H9 (cell line): ENCODE results near the gene HS6ST2. TPM values are rescaled to one million over a fixed set of nuclear protein-coding genes. Genes with fewer than 3 reads are reported as not detected.

Experiments
- DNase-seq: peaks from one replicate; pipeline ENCODE4 v3.0.0-alpha.2; 2017
- H2AFZ ChIP-seq: one replicate; pipeline ENCODE4 v1.6.1; 2013; ENCODE audit warnings: mild to moderate bottlenecking, low read length, control low read depth, moderate library complexity
- H2AK5ac ChIP-seq: 2 replicates; pipeline ENCODE4 v1.6.1; 2013; ENCODE audit warnings: low read length, control low read depth, mixed read lengths; ENCODE audit not compliant: insufficient read length
- H2BK120ac ChIP-seq: one replicate; pipeline ENCODE4 v1.6.1; 2013; ENCODE audit warnings: low read depth, mild to moderate bottlenecking, low read length, control low read depth, inconsistent platforms; ENCODE audit not compliant: poor library complexity, severe bottlenecking
- H2BK12ac ChIP-seq: 2 replicates; pipeline ENCODE4 v1.6.1; 2013; ENCODE audit warnings: low read length, control low read depth, mixed read lengths, low read depth; ENCODE audit not compliant: insufficient read length
- H2BK15ac ChIP-seq: 2 replicates; pipeline ENCODE4 v1.6.1; 2013; ENCODE audit warnings: low read depth, low read length, control low read depth
- H2BK20ac ChIP-seq: one replicate; pipeline ENCODE4 v1.6.1; 2013; ENCODE audit warnings: low read depth, mild to moderate bottlenecking, low read length, control low read depth, inconsistent platforms; ENCODE audit not compliant: poor library complexity, severe bottlenecking
- H2BK5ac ChIP-seq: 2 replicates; pipeline ENCODE4 v1.6.1; 2013; ENCODE audit warnings: low read length, control low read depth, mixed read lengths; ENCODE audit not compliant: insufficient read length
- H3K14ac ChIP-seq: 2 replicates; pipeline ENCODE4 v1.6.1; 2013; ENCODE audit warnings: low read length, control low read depth; ENCODE audit not compliant: insufficient read depth
- H3K18ac ChIP-seq: 2 replicates; pipeline ENCODE4 v1.6.1; 2013; ENCODE audit warnings: low read depth, mild to moderate bottlenecking, mixed read lengths, low read length, control low read depth; ENCODE audit not compliant: insufficient read length
- H3K23ac ChIP-seq: 2 replicates; pipeline ENCODE4 v1.6.1; 2013; ENCODE audit warnings: low read length, control low read depth, mixed read lengths, low read depth; ENCODE audit not compliant: insufficient read length
- H3K23me2 ChIP-seq: 2 replicates; pipeline ENCODE4 v1.6.1; 2013; ENCODE audit warnings: low read depth, mild to moderate bottlenecking, mixed read lengths, low read length, control low read depth; ENCODE audit not compliant: insufficient read length, poor library complexity, severe bottlenecking
- H3K27ac ChIP-seq: 2 replicates; pipeline ENCODE4 v1.5.1; 2013; ENCODE audit warnings: low read length, control low read depth, mixed read lengths, low read depth; ENCODE audit not compliant: insufficient read length
- H3K27me3 ChIP-seq: 2 replicates; pipeline ENCODE4 v1.6.1; 2013; ENCODE audit warnings: low read length, control low read depth, inconsistent platforms; ENCODE audit not compliant: insufficient read depth
- H3K4ac ChIP-seq: 2 replicates; pipeline ENCODE4 v1.6.1; 2013; ENCODE audit warnings: low read depth, mild to moderate bottlenecking, control low read depth, inconsistent platforms, low read length, moderate library complexity
- H3K4me1 ChIP-seq: 2 replicates; pipeline ENCODE4 v1.6.1; 2013; ENCODE audit warnings: low read length, control low read depth, inconsistent platforms; ENCODE audit not compliant: insufficient read depth
- H3K4me2 ChIP-seq: 2 replicates; pipeline ENCODE4 v1.6.1; 2013; ENCODE audit warnings: low read length, control low read depth, mixed read lengths; ENCODE audit not compliant: insufficient read length, insufficient read depth
- H3K56ac ChIP-seq: 2 replicates; pipeline ENCODE4 v1.6.1; 2013; ENCODE audit warnings: low read depth, mild to moderate bottlenecking, mixed read lengths, low read length, control low read depth; ENCODE audit not compliant: insufficient read length
- H3K79me1 ChIP-seq: 2 replicates; pipeline ENCODE4 v1.6.1; 2013; ENCODE audit warnings: low read depth, mild to moderate bottlenecking, moderate library complexity, low read length, control low read depth, inconsistent platforms; ENCODE audit not compliant: insufficient read depth, poor library complexity, severe bottlenecking
- H3K79me2 ChIP-seq: 2 replicates; pipeline ENCODE4 v1.6.1; 2013; ENCODE audit warnings: low read length, control low read depth, inconsistent platforms; ENCODE audit not compliant: insufficient read depth
- H3K9ac ChIP-seq: 2 replicates; pipeline ENCODE4 v1.6.1; 2013; ENCODE audit warnings: low read length, control low read depth, mixed read lengths; ENCODE audit not compliant: insufficient read length; ENCODE audit errors: extremely low read depth
- H3K9me3 ChIP-seq: one replicate; pipeline ENCODE4 v1.6.1; 2013; ENCODE audit warnings: low read depth, low read length, inconsistent platforms; ENCODE audit not compliant: control insufficient read depth
- H3T11ph ChIP-seq: one replicate; pipeline ENCODE4 v1.6.1; 2013; ENCODE audit warnings: mild to moderate bottlenecking, low read length, control low read depth, inconsistent platforms
- H4K20me1 ChIP-seq: one replicate; pipeline ENCODE4 v1.6.1; 2013; ENCODE audit not compliant: control insufficient read depth, insufficient read length, insufficient read depth
- H4K5ac ChIP-seq: 2 replicates; pipeline ENCODE4 v1.6.1; 2013; ENCODE audit warnings: low read depth, mild to moderate bottlenecking, mixed read lengths, low read length, control low read depth; ENCODE audit not compliant: insufficient read length
- H4K8ac ChIP-seq: replicated peaks from 2 replicates; pipeline ENCODE4 v1.6.1; 2013; ENCODE audit warnings: low read length, control low read depth, mixed read lengths, low read depth; ENCODE audit not compliant: insufficient read length
- H4K91ac ChIP-seq: 2 replicates; pipeline ENCODE4 v1.6.1; 2013; ENCODE audit warnings: low read depth, mild to moderate bottlenecking, moderate library complexity, mixed read lengths, low read length, control low read depth; ENCODE audit not compliant: insufficient read length
- H3K27ac Mint-ChIP-seq, 3 experiments: 2 replicates in 2 of 3; 3 replicates in 1 of 3; pipeline ENCODE4 v1.8.0; 2020 to 2021; ENCODE audit warnings: mixed read lengths in 3 of 3, mild to moderate bottlenecking in 1 of 3, moderate library complexity in 1 of 3
- H3K27me3 Mint-ChIP-seq: 2 replicates; pipeline ENCODE4 v1.8.0; 2021; ENCODE audit warnings: low read depth, mild to moderate bottlenecking, moderate library complexity, mixed read lengths
- H3K36me3 Mint-ChIP-seq, 3 experiments: 2 replicates in 2 of 3; 3 replicates in 1 of 3; pipeline ENCODE4 v1.8.0; 2020 to 2021; ENCODE audit warnings: low read depth in 3 of 3, mixed read lengths in 3 of 3; ENCODE audit not compliant: insufficient read depth in 1 of 3
- H3K4me1 Mint-ChIP-seq, 2 experiments: 2 replicates each; pipeline ENCODE4 v1.8.0; 2020; ENCODE audit warnings: mixed read lengths in 2 of 2
- H3K4me3 Mint-ChIP-seq, 2 experiments: 2 replicates in 1 of 2; 3 replicates in 1 of 2; pipeline ENCODE4 v1.8.0; 2020 to 2021; ENCODE audit warnings: mild to moderate bottlenecking in 2 of 2, mixed read lengths in 2 of 2, moderate library complexity in 1 of 2
- H3K9me3 Mint-ChIP-seq, 2 experiments: 2 replicates in 1 of 2; 3 replicates in 1 of 2; pipeline ENCODE4 v1.8.0; 2020; ENCODE audit warnings: mild to moderate bottlenecking in 2 of 2, mixed read lengths in 2 of 2, moderate library complexity in 1 of 2
- CTCF ChIP-seq: fragments of 200-600 bp; sonication (generic); conservative IDR thresholded peaks from 3 replicates; pipeline ENCODE4 v1.8.0; 2021; ENCODE audit warnings: antibody characterized with exemption, mild to moderate bottlenecking
- WGBS: extraction: QIAGEN DNeasy Blood & Tissue Kit; methylation state at CpG from one replicate; pipeline ENCODE4 v1.1.7; 2013; ENCODE audit warnings: missing lambda C conversion rate, low lambda C conversion rate, mixed read lengths; ENCODE audit not compliant: insufficient read length; ENCODE audit errors: extremely low coverage; 5-methylcytosine and 5-hydroxymethylcytosine counted together
- total RNA-seq: library from RNA; stranded (reverse); gene quantifications from 2 replicates; pipeline ENCODE4 v1.2.1, GENCODE V29; 2021

HS6ST2 gene
- total RNA-seq, 1 experiment from 2014 or later = 4.8 TPM

DNA sequence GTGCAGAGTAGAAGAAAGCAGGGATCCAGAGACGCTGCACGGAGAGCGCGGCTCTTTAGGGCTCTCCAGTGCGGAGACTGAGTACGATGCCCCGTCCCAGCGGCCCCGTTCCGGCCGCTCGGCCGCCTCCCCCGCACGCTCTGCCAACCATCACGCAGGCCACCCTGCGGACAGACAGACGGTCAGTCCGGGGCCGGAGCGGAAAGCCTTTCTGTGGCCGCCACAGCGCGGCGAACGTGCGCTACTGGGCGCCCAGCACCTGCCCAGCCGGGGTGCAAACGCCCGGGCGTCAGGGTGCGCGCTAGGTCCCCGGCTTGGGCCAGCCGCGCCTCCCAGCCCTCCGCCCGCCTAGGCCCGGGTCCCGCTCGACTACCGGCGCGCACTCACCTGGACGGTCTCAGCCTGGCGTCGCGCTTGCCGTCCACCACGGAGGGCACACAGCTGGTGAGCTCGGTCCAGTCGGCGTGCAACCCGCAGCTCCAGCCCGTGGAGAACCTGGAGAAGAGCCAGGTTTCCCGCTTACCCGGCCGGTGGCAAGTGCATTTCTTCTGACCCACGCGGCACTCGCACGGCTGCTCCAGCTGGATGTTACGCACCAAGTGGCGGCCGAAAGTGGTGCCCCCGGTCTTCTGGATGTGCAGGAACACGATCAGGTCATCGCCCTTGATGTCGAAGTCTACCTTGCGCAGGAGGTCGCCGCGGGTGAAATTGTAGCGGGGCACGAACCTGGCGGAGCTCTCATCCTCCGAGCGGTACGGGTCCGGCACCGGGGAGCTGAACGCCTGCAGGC lies 1.8 kb downstream of the HS6ST2 start:
- no peak for TF ChIP-seq CTCF
- no peaks in the 10 kb centered on the region for H3K79me2 ChIP-seq
- H2BK5ac ChIP-seq = no peak overlapping the region
- H3K4me2 ChIP-seq = peak overlapping the region; percentile 68
- H3K18ac ChIP-seq = peak overlapping the region; percentile 53
- no peaks in the 10 kb centered on the region for H4K20me1 ChIP-seq
- Mint-ChIP-seq H3K27ac (no peak overlapping the region), H3K27me3 (peaks cover 84% of the 10 kb centered on the region), H3K36me3 (no peaks in the 10 kb centered on the region), H3K4me1 (peaks cover 39 to 60% of the 10 kb centered on the region in 2 experiments), H3K4me3 (peak overlapping the region; percentile 70 to 88), H3K9me3 (no peaks in the 10 kb centered on the region; a peak in 1 of 5 replicates)
- no peak overlapping the region for H2BK12ac ChIP-seq
- no peak overlapping the region for H4K91ac ChIP-seq
- H3K14ac ChIP-seq = peak overlapping the region; percentile 32; the same call in 1 of the 2 replicates
- H2AK5ac ChIP-seq = no peak overlapping the region
- no CpG with 5 or more reads among the region's 83 CpGs for WGBS
- H2BK15ac ChIP-seq = no peak overlapping the region
- H2AFZ ChIP-seq = no peak overlapping the region
- peaks cover 50% of the 10 kb centered on the region for H3K27me3 ChIP-seq
- H4K5ac ChIP-seq = no peak overlapping the region
- H3K9me3 ChIP-seq = no peaks in the 10 kb centered on the region
- no peak overlapping the region for H3K23ac ChIP-seq
- no peak overlapping the region for H2BK120ac ChIP-seq
- H3K79me1 ChIP-seq = no peaks in the 10 kb centered on the region
- H4K8ac ChIP-seq = no peak overlapping the region
- DNase-seq = no peak
- H3K56ac ChIP-seq = no peak overlapping the region
- H3K27ac ChIP-seq = no peak overlapping the region
- no peak overlapping the region for H3T11ph ChIP-seq
- H3K9ac ChIP-seq = no peak overlapping the region
- no peak overlapping the region for H2BK20ac ChIP-seq
- H3K4me1 ChIP-seq = peaks cover 20% of the 10 kb centered on the region; the same call in 1 of the 2 replicates
- no peak overlapping the region for H3K4ac ChIP-seq
- peaks cover 23% of the 10 kb centered on the region for H3K23me2 ChIP-seq
